Stimulated activated CD8-positive, alpha-beta memory T cell treated with anti-CD3 and anti-CD28 coated beads, Interleukin-4, amount 100 ng/mL, for 4 hours (primary cell): ENCODE measurements around the gene PRDM16.

ENCODE experiments used
- DNase-seq, 2 donors: peaks; one replicate each; pipeline ENCODE4 v3.0.0-alpha.2; 2020; ENCODE audit warnings: low read depth in 2 of 2, low spot score in 1 of 2

PRDM16 gene

GRCh38 chr1:3317456-3317855 lies 248.5 kb downstream of the PRDM16 start:
- no peak for DNase-seq

DNA sequence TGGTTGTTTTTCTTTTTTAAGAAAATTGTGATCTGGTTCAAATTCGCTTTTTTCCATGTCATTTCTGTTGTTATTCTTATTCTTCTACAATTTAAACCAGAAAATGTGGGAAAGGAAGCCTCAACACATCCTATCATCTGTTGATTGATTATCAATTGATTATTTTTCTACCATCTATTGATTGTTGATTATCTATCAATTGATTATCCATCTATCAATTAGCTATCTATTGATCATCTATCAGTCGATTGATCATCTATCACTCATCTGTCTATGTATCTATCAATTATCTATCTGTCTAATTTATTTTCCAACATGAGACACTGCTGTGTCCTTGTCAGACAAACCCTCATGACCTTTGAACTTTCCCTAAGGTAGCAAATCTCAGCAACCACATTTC lies 249.3 kb downstream of the PRDM16 start:
- no peak for DNase-seq

DNA sequence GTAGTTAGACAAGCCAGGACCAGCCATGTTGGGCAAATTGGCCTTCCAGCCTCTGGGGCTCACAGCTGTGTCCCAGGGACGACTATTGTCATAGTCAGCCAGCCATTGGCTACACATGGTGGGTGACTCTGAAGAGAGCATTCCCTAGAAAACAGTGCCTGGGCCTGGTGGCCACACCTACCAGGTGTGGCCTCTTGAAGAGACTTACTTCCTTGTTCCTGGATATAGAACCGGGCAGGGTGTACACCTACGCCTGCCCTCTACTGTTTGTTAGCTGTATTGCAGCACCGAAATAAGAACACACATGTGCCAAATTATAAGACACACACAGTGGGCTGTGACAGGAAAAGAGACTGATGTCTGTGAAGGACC lies 250.9 kb downstream of the PRDM16 start:
- DNase-seq: no peak

DNA sequence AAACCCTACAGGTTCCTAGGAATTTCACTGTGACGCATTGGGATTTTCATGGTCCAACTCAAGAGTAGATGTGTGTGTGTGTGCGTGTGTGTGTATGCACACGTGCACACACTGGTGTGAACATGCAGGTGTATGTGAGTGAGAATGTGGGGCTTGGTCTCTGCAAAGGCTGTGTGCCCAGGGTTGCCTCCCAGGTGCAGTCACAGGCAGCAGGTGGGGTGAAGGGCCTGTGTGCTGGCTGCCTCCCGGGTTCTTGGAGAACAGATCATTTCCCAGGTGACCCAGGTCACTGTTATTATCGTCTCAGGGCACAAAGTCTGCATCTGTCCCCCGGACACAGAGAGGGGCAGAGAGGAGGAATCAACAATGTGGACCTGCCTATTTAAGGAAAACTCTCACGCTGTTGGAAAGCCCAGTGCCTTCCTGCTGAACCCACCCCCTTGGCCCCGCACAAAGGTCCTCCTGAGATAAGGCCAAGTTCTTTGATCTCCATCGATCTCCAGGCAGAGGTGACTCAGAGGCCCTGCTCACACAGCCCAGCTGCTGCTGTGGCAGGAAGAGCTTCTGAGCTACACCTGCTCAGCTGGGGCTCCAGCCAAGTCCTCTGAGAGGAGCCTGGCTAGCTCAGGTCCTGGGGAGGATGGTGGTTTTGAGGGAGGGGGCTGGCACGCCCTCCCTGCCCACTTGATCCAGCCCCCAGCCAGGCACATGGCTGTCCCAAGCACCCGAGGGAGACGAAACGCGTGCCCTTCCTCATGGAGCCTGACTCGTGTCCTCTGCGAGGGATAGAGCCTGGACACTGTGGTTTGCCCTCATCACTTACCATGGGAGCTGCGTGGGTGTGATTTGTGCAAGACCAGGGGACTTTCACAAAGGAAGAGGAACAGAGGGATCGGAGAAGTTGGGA lies 251.5 kb downstream of the PRDM16 start:
- DNase-seq: no peak

GRCh38 chr1:3321559-3322449 lies 252.8 kb downstream of the PRDM16 start:
- no peak for DNase-seq

DNA sequence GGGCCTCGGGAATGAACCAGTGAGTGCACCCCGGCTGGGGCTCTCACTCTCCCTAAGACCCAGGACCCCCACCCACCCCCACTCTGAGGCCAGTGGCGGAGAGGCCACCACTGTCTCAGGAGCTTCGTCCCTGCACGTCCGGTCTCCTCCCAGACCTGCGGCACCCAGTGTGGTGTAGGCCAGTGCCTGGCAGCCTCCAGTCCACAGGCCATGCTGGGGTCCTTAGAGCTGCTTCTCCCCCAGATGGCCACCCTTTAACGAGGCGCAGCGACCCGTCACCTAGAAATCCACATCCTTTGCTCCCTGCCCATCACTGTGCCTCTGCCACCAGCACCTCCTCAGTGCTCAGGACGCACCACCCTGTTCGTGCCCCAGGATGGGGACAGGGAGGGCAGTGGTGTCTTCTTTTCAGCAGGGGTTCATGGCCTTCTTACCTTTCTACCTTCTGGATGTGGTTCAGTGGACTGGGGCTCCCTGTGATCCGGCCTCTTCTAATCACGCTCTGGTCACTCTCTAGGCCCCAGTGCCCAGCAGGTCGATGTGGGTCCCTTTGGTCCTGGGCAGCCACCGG lies 253.5 kb downstream of the PRDM16 start:
- DNase-seq: no peak

DNA sequence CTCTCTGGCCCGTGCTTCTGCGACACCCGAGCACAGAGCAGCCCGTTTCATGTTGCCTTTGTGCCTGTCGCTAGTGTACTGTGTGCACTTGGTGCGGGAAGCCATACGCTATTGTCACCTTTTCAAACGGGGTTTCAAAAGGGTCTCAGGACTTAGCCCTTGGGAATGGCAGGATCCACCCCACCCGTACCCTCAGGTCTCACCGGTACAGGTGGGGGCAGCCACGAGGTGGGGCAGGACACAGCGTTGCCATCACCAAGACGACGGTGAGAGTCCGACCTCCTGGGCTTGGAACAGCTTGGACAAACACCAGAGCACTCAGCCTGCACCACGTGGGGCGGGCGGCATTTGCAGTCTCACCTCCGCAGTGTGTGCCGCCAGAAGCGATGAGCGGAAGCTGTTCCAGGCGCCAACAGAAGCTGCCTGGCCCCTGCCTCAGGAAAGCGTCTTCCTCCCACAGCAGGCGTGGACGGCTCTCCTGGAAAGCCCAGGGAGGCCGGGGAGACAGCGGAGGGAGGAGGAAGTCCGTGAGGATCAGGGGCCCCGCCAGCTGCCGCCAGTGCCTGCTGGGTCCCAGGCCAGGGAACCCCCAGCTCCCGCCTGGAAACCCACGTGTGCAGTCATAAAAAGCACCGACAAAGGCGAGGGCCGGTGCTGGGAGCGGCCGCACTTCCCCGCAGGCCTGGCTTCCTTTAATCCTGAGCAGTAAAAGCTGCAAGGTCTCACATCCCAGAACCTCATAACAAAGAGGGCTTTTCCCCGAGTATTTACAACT lies 254.2 kb downstream of the PRDM16 start:
- no peak for DNase-seq

DNA sequence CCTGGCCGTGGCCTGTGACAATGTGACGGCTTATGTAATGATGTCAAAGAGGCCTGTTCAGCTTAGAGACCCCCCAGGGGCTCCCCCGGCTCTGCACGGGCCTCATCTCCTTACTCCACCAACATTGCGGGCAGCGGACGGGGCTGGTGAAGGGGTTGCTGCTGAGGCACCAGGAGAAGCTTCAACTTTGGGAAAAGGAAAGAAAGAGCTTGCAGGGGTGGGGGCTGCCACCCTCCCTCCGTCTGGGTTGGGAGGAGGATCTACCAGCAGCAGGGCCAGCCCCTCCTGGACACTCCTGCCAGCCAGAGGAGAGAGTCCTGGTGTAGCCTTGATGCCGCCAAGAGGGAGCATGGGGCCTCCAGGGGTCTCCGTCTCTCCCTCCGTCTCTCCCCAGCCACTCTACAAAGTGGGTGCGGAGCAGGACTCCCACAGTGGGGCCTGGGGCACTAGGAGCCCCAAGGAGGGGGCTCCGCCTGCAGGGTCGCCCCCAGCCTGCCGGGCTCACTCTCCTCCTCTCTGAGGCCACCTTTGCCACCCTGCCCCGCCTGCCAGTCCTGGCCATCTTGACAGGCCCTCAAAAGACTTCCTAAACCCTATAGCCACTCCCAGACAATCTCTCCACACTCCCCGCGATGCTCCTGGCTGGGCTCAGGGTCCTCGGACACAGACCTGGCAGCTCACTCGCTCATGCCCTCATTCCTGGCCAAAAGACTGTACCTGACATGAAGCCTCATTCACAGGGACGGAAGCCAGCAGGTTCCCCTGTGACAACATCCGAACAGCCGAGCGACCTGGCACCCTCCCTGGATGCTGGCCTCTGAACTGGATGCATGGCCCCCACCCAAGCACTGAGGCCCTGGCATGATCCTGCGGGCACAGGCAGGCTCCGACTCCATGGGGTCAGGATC lies 255.0 kb downstream of the PRDM16 start:
- DNase-seq: no peak

- no peak for DNase-seq
These were observed 255.9 kb downstream of the PRDM16 start for GRCh38 chr1:3324704-3325535.

DNA sequence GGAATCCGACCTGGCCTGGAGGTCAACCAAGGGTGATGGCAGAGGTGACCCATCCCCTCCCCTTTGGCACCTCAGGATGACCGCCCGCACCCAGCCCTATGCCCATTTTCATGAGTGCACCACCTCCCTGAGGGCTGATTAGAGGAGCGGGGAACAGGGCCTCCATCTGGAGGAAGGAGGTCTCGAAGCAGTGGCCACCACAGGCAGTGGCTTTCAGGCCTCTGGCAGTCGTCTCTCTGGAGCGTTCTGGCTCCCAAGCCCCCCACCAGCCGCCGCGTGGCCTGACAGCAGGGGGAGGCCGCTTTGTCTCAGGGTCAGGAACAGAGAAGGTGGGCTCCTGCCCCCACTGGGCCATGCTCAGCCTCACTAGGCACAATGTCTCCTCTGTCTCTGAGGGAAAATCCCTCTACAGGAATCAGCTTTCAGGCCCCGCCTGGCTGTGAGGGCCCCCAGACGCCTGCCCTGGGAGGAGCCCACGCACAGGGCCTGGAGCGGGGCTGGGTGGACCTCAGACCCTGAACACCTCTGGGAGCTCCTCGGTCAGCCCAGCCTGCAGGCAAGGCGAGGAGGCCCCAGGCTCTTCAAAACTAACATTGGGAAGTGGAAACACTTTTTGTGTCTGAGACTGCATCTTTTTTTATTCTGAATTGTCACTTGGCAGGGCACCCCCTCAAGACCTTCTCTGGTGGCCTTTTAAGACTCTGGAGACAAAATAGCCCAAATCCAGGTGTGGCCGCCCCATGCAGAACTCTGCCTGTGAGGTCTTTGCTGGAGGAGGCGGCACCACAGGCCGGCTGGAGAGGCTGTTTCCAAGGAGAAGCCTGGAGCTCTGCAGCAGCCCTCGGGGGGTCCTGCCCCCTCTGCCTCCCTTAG lies 257.7 kb downstream of the PRDM16 start:
- DNase-seq: no peak

DNA sequence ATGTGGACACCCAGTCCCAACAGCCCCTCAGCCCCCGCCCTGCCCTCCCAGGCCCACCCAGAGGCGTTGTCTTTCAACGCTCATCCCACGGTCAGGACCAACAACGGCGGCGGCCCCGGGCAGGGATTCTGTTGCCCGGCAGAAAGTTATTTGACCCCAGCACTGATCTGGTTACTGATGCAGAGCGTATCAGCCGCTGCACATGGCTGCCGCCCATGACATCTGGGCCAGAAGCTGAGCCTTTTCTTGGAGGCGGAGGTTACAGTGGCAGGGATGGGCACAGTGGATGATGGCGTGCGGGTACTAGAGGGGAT lies 258.3 kb downstream of the PRDM16 start:
- DNase-seq: no peak

DNA sequence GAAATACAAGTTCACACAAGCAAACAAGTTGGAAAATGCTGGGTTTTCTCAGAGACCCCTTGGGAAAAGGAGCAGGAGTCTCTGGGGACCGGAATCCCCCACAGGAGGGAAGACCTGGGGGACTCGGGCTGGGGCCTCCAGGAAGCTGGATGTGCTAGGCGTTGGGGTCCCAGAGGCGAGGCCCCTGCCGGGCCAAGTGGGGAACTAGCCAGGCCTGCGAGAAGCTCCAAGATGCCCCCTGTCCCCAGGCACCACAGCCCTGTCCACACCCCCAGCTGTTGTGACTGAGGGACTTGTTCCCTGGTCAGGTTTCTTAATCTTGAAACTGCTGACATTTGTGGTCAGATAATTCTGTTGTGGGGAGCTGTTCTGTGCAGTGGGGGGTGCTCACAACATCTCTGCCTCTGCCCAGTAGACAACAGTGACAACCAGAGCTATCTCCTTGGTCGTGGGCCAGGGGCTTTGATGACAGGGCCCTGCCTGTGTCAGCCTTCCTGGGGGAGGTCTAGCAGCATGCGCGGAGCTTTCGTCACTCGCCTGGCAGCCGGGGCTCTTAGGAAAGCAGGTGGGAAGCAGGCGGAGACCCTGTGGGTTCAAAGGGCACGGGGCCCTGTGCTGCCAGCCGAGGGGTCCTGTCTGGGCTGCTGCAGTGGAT lies 259.1 kb downstream of the PRDM16 start:
- no peak for DNase-seq

- no peak for DNase-seq
These were observed 260.8 kb downstream of the PRDM16 start for GRCh38 chr1:3329640-3330281.

- DNase-seq: no peak
These were observed 261.8 kb downstream of the PRDM16 start for GRCh38 chr1:3330771-3331245.

GRCh38 chr1:3331564-3331963 lies 262.6 kb downstream of the PRDM16 start:
- no peak for DNase-seq

- DNase-seq: no peak
These were observed 263.0 kb downstream of the PRDM16 start for GRCh38 chr1:3332043-3332442.

DNA sequence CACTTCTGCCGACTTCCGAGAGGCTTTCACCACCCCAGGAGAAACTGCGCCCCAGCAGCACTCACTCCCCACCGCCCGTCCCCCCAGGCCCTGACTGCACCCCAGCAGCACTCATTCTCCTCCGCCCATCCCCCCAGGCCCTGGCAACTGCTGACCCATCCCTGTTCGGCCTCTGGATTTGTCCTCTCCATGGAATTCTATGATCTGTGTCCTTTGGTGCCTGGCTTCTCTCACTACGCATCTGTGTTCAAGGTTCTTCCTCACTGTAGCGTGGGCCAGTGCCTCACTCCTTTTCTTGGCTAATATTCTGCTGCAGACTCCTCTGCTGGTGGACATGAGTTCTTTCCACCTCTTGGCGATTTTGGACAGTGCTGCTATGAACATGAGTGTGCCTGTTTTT lies 263.7 kb downstream of the PRDM16 start:
- no peak for DNase-seq
